ENCODE results near the gene CNBD2. TPM values are rescaled to one million over a fixed set of nuclear protein-coding genes. Genes with fewer than 3 reads are reported as not detected.
"Not testable (repeated sequence)": the region's sequence is repeated elsewhere in the genome, so short reads cannot be mapped to it uniquely, and the experiment has no call there.

Gene CNBD2
- total RNA-seq, 1 donor from 2014 or later = 3.7 TPM

GRCh38 chr20:36036688-36037087 lies 68.3 kb downstream of the CNBD2 start:
- intact Hi-C loops (cut with micrococcal nuclease) = no loop called here
- H3K36me3 ChIP-seq = no peaks in the 10 kb centered on the region
- no peaks in the 10 kb centered on the region for H3K9me3 ChIP-seq (replicated peaks)
- no peak overlapping the region for H3K27ac ChIP-seq (replicated peaks)
- no peaks in the 10 kb centered on the region for H3K27me3 ChIP-seq (ENCODE audit: low read depth)
- DNase-seq = no peak
- H3K4me1 ChIP-seq = no peaks in the 10 kb centered on the region
- TF ChIP-seq, protein P1, sequence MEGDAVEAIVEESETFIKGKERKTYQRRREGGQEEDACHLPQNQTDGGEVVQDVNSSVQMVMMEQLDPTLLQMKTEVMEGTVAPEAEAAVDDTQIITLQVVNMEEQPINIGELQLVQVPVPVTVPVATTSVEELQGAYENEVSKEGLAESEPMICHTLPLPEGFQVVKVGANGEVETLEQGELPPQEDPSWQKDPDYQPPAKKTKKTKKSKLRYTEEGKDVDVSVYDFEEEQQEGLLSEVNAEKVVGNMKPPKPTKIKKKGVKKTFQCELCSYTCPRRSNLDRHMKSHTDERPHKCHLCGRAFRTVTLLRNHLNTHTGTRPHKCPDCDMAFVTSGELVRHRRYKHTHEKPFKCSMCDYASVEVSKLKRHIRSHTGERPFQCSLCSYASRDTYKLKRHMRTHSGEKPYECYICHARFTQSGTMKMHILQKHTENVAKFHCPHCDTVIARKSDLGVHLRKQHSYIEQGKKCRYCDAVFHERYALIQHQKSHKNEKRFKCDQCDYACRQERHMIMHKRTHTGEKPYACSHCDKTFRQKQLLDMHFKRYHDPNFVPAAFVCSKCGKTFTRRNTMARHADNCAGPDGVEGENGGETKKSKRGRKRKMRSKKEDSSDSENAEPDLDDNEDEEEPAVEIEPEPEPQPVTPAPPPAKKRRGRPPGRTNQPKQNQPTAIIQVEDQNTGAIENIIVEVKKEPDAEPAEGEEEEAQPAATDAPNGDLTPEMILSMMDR (IDR thresholded peaks at IDR 0.05; ENCODE audit: borderline replicate concordance) = no peak
- H3K4me3 ChIP-seq = no peak overlapping the region

GRCh38 chr20:36040571-36040970 lies 72.2 kb downstream of the CNBD2 start:
- H3K4me1 ChIP-seq = no peaks in the 10 kb centered on the region
- no peak overlapping the region for H3K27ac ChIP-seq (replicated peaks)
- peaks cover 9% of the 10 kb centered on the region for H3K36me3 ChIP-seq
- intact Hi-C loops (cut with micrococcal nuclease) = no loop called here
- no peaks in the 10 kb centered on the region for H3K9me3 ChIP-seq (replicated peaks)
- no peak for DNase-seq
- H3K4me3 ChIP-seq = no peak overlapping the region
- no peaks in the 10 kb centered on the region for H3K27me3 ChIP-seq (ENCODE audit: low read depth)
- TF ChIP-seq, protein P1 (IDR thresholded peaks at IDR 0.05; ENCODE audit: borderline replicate concordance) = no peak

DNA sequence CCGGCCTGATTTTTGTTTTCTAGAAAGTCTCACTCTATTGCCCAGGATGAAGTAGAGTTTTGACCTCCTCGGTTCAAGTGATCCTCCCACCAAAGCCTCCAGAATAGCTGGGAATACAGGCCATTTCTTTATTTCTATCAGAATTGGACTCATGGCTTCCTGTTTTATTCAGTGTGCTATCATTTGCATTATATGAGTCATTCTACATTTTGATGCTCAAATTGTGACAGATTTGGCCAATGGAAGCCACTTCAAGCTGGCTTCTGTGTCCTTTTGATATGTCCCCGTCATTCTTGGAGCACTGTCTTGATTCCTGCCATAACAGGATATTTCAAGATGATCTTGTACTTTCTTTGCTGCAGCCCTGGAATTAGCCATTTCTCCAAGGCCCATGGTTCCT lies 75.1 kb downstream of the CNBD2 start:
- H3K9me3 ChIP-seq (replicated peaks) = no peaks in the 10 kb centered on the region
- DNase-seq = no peak
- no peaks in the 10 kb centered on the region for H3K27me3 ChIP-seq (ENCODE audit: low read depth)
- no peak overlapping the region for H3K4me3 ChIP-seq
- peaks cover 28% of the 10 kb centered on the region for H3K4me1 ChIP-seq
- H3K27ac ChIP-seq (replicated peaks) = no peak overlapping the region
- intact Hi-C loops (cut with micrococcal nuclease) = no loop called here
- H3K36me3 ChIP-seq = peaks cover 19% of the 10 kb centered on the region
- TF ChIP-seq, protein P1 (IDR thresholded peaks at IDR 0.05; ENCODE audit: borderline replicate concordance) = no peak

DNA sequence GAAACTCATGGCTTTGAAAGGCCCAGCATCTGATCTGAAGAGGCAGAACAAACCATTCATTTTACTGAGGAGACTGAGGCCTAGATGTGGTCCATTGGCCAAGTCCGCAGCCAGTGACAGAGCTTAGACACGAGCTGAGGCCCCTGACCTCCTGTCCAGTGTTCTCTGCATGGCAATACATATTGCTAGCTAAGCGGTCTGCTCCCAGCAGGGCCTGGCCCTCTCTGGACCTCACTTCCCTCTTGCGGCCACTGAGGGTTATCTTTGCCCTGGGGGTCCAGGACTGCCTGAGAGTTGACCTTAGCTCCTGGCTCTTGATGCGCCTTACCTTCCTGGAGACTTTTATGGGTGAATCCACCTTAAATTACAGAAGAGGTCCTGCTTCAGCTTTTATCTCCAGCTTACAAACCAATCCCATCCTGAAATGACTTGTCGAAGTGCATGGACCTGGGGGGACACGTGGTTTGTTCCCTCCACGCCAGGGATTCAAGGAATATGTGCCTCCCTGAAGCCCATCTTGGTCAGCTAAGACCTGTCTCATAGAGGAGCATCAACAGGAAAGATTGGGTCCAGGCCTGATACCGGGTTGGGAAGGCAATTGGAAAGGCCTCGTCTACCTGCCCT lies 75.6 kb downstream of the CNBD2 start:
- peaks cover 23% of the 10 kb centered on the region for H3K36me3 ChIP-seq
- TF ChIP-seq, protein P1 (IDR thresholded peaks at IDR 0.05; ENCODE audit: borderline replicate concordance) = no peak

DNA sequence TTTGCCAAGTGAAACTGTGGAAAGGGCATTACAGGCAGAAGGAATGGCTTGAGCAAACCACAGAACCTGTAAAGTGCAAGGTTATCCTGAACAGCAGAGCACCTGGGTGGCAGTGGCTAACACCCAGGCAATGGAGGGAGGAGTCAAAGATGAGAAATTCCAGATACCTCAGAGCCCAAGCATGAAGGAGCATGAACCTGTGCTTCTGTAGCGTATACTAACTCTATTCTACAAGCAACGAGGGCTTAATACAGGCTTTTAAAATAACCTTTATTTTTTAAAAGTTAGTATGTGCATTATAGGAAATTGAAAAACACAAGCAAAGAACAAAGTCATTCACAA lies 77.0 kb downstream of the CNBD2 start:
- no peaks in the 10 kb centered on the region for H3K27me3 ChIP-seq (ENCODE audit: low read depth)
- H3K36me3 ChIP-seq = peaks cover 23% of the 10 kb centered on the region
- peaks cover 40% of the 10 kb centered on the region for H3K4me1 ChIP-seq
- no peak overlapping the region for H3K27ac ChIP-seq (replicated peaks)
- TF ChIP-seq, protein P1 (IDR thresholded peaks at IDR 0.05; ENCODE audit: borderline replicate concordance) = no peak
- no peak overlapping the region for H3K4me3 ChIP-seq
- no peaks in the 10 kb centered on the region for H3K9me3 ChIP-seq (replicated peaks)
- DNase-seq = no peak
- intact Hi-C loops (cut with micrococcal nuclease) = no loop called here

More for the DNA sequence above, 75.6 kb downstream of the CNBD2 start:
- intact Hi-C loops (cut with micrococcal nuclease) = no loop called here
- Histone ChIP-seq H3K4me3 (no peak overlapping the region), H3K27ac (replicated peaks) (no peak overlapping the region), H3K27me3 (ENCODE audit: low read depth) (no peaks in the 10 kb centered on the region), H3K9me3 (replicated peaks) (no peaks in the 10 kb centered on the region), H3K4me1 (peaks cover 33% of the 10 kb centered on the region)
- no peak for DNase-seq

DNA sequence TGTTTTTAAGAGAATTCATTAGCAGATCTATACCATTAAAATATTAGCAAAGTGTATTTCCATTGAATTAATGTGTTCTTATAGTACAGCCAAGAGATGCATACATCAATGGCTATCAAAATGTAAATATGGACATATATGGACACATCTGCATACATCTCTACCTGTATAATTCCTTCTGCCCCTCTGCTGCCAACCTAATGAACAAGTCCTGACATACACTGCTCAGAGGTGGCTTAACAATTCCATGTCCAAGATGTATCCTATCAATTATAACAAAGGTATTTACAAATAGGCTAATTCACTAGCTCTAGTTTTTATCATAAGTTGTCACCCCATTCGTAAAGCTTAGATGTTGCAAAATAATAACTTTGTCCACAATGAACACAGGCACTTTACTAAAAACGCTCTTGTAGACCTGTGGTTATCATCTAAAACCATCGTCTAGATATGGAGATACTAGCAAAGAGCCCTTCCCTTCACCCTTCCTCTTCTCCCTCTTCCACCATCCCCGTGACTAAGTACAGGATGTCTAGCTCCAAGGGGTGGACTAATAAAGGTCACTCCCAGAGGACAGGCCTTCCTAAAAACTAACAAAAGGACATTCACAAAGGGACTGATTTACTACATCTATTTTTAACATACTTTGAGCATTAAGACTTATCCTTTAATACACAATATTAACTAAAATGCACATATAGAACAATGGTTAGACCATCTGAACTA lies 77.8 kb downstream of the CNBD2 start:
- intact Hi-C loops (cut with micrococcal nuclease); H3K4me3 ChIP-seq; H3K9me3 ChIP-seq (replicated peaks); H3K27me3 ChIP-seq (ENCODE audit: low read depth); DNase-seq: not testable (repeated sequence)
- H3K4me1 ChIP-seq = peaks cover 47% of the 10 kb centered on the region
- peaks cover 23% of the 10 kb centered on the region for H3K36me3 ChIP-seq
- H3K27ac ChIP-seq (replicated peaks) = peak overlapping the region; percentile 40

- H3K9me3 ChIP-seq (replicated peaks); intact Hi-C loops (cut with micrococcal nuclease); DNase-seq; H3K27me3 ChIP-seq (ENCODE audit: low read depth); H3K27ac ChIP-seq (replicated peaks): not testable (repeated sequence)
- Histone ChIP-seq H3K36me3 (peaks cover 23% of the 10 kb centered on the region), H3K4me3 (peak overlapping the region; percentile 100), H3K4me1 (peaks cover 51% of the 10 kb centered on the region)
Observed at GRCh38 chr20:36049408-36049807, 81.0 kb downstream of the CNBD2 start.
